HG03039 (cell line): ENCODE data around the gene TMC1.
A peak's percentile ranks its signal among the peaks of the same experiment; 100 is the strongest.
"Not testable (repeated sequence)": the region's sequence is repeated elsewhere in the genome, so short reads cannot be mapped to it uniquely, and the experiment has no call there.

Source experiments
- ATAC-seq: cut with Tn5 transposase; IDR thresholded peaks from one replicate; pipeline ENCODE4 v1.9.1; 2021; ENCODE audit warnings: mild to moderate bottlenecking, moderate library complexity; ENCODE audit not compliant: unreplicated experiment

TMC1 gene

DNA sequence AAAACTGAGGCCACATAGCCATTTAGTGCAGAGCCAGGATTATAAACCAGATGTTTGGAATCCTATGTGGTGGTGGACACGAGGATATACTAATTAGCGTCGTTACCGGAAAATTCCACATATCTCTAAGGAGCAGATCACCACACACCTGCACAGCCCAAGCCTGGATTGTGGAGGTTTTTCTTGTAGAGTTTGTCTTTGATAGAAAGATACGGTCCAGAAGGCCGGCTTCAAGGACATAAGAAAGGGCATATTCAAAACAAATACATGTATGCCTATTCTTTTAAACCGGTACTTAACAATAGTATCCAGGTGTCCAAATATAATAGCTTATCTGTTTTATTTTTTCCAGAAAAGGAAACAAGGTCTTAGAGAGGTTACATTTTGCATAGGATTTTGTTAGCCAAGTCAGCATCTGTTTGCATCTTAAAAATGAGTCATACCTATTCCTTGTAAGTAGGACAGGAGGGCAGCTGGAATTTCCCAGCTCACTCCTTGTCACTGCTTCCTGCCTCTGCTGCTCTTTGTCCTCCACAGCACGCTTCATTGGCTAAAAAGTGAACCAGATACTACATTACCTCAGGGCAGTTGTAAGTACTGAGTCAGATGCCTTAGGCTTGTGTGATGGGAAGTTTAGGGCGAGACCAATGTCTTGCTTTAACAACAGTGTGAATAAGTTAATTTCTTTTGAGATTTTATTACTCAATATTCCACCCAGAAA lies 3.6 kb downstream of the TMC1 start:
- ATAC-seq: peak; percentile 53

GRCh38 chr9:72526901-72527800 lies 5.7 kb downstream of the TMC1 start:
- ATAC-seq: peak; percentile 76

- ATAC-seq: no peak
These were observed 6.4 kb downstream of the TMC1 start for GRCh38 chr9:72527801-72528195.

- no peak for ATAC-seq
These were observed 8.1 kb downstream of the TMC1 start for GRCh38 chr9:72529531-72529930.

- no peak for ATAC-seq
These were observed 11.9 kb downstream of the TMC1 start for GRCh38 chr9:72533322-72533721.

- no peak for ATAC-seq
These were observed 13.5 kb downstream of the TMC1 start for GRCh38 chr9:72534931-72535330.

DNA sequence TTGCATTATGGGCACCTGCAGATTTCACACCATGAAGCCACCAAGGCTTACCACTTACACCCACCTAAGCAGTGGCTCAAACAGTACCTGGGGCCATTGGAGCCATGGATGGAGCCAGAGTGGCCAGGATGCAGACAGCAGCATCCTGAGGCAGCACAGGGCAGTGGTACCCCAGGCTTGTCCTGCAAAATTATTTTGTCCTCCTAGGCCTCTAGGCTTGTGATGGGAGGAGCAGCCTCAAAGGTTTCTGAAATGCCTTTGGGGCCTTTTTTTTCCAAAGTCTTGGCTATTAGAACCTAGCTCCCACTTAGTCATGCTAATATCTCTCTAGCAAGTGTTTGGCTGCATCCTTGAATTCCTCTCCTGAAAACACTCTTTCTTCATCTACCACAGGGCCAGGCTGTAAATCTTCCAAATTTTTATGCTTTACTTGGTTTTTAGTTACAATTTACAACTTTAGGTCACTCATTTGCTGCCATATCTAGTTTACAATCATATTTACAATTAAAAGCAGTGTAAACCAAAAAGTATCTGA lies 15.7 kb downstream of the TMC1 start:
- no peak for ATAC-seq

DNA sequence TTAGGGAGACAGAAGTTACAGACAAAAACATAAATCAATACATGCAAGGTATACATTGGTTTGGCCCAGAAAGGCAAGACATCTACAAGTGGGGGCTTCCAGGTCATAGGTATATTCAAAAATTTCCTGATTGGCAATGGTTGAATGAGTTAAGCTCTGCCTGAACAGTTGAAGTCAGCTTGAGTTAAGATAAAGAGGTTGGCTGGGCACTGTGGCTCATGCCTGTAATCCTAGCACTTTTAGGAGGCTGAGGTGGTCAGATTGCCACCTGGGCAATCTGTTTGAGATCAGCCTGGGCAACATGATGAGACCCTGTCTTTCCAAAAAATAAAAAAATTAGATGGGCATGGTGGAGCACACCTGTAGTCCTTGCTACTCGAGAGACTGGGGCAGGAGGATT lies 16.3 kb downstream of the TMC1 start:
- no peak for ATAC-seq

DNA sequence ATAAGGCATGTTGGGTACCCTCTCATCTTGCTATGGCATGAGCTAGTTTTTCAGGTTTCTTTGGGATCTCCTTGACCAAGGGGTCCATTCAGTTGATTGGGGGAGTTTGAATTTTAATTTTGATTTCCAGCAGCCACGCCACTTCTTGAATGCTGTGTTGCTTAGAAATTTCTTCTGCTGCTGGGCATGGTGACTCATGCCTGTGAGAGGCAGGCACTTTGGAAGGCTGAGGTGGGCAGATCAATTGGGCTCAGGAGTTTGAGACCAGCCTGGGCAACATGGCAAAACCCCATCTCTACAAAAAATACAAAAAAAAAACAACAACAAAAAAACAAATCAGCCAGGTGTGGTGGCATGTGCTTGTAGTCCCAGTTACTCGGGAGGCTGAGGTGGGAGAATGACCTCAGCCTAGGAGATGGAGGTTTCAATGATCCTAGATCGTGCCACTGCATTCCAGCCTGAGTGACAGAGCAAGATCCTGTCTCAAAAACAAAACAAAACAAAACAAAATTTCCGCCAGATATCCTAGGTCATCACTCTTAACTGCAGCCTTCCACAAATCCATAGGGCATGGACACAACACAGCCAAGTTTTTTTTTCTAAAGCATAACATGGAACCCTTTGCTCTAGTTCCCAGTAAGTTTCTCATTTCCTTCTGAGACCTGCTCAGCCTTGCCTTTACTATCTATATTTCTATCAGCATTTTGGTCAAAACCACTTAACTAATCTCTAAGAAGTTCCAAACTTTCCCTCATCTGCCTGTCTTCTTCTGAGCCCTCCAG lies 17.7 kb downstream of the TMC1 start:
- no peak for ATAC-seq

GRCh38 chr9:72539824-72540347 lies 18.5 kb downstream of the TMC1 start:
- no peak for ATAC-seq

DNA sequence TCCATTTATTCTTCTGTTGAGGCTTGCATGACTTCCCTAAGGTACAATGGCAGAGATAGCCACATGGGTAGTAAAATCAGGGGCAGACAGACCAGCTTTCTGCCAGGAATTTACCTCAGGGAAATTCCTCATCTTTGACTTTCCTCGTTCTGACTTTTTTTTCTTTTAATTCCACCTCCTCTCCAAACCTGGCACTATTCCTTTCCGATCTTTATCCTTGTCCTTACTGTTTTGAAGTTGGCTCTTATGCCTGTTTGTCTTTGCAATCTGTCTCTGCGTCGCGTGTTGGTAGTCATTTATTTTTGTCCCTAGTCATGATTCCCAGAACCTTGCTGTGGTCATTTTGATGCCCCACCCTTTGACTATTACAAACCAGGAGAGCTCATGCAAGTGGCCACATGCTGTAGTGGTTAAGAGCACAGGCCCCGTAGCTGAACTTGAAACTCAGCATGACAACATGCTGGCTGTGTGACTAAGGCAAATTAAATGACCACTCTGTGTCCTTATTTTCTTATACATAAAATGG lies 19.0 kb downstream of the TMC1 start:
- no peak for ATAC-seq

DNA sequence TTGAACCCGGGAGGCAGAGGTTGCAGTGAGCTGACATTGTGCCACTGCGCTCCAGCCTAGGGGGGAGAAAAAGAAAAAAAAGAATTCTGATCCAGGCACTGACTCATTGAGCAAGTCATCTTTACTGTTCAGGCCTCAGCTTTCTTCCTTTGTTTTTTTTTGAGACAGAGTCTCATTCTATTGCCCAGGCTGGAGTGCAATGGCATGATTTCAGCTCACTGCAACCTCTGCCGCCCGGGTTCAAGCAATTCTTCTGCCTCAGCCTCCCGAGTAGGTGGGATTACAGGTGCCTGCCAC lies 21.1 kb downstream of the TMC1 start:
- not testable (repeated sequence) for ATAC-seq

- no peak for ATAC-seq
These were observed 21.5 kb downstream of the TMC1 start for GRCh38 chr9:72542917-72543316.

DNA sequence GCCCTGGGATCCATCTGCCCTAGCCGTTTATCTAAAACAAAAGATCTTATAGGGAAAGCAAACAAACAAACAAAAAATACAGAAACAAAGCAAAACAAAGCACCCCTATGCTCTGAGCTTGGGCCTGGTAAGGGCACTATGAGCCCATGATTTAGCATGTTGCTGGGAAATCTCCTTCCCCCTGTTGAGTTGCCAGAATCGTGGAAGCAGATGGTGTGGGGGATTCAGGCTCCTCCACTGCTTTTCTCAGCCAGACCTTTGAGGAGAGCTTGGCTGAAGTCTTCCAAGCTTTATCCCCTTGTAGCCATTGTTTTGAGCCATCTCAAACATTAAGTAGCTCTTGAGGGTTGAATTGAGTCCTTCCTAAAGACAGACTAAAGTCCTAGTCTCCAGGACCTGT lies 29.9 kb downstream of the TMC1 start:
- no peak for ATAC-seq

- no peak for ATAC-seq
These were observed 30.9 kb downstream of the TMC1 start for GRCh38 chr9:72552356-72552755.

GRCh38 chr9:72554221-72554641 lies 32.8 kb downstream of the TMC1 start:
- ATAC-seq: no peak

DNA sequence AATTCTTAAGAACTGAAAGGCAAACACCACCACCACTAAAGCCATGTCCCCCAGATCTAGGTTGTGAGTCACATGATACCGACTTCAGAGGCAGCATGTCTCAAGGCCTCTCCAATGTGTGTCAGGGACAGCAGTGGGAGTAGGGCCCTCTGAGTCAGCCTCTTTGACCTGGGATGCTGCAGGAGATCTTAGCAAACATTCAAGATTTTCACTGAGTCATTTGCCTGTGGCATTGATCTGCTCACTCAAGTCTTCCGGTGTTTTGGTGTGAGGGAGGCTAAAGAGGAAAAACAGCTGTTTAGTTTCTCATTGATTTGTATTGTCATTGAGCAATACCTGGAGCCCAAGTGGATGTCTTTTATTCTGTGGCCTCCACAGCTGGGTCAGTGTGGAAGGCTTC lies 36.1 kb downstream of the TMC1 start:
- ATAC-seq: no peak

DNA sequence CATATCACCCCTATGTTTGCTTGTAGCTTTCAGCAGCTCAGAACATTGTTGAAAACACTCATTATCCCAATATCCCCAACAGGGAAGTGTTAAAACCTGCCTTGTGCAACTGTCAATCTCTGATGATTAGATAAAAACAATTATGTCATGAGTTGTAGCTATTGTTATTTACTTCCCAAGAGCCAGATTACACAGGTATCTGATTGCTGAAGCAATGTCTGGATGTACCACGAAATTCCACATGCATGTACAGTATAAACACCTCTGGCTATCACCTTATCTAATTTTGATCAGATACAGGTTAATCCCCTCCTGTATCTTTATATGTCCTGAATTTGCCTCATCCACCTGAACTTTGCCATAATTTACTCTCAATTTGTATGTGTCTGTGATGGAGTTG lies 38.7 kb downstream of the TMC1 start:
- ATAC-seq: no peak

DNA sequence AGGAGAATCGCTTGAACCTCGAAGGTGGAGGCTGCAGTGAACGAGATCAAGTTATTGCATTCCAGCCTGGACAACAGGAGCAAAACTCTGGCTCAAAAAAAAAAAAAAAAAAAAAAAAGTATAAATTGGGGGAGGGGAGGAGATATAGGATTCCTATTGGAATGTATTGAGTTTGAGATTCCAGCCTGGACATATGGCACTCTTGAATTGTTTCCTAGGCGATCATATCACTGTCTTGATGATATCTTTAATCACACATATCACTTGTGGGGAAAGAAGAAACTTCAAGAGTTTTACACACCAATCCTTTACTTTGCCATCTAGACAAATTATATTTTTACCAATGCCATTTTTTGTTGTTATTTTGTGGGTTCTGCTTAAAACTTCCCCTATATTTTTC lies 42.4 kb downstream of the TMC1 start:
- ATAC-seq: no peak

DNA sequence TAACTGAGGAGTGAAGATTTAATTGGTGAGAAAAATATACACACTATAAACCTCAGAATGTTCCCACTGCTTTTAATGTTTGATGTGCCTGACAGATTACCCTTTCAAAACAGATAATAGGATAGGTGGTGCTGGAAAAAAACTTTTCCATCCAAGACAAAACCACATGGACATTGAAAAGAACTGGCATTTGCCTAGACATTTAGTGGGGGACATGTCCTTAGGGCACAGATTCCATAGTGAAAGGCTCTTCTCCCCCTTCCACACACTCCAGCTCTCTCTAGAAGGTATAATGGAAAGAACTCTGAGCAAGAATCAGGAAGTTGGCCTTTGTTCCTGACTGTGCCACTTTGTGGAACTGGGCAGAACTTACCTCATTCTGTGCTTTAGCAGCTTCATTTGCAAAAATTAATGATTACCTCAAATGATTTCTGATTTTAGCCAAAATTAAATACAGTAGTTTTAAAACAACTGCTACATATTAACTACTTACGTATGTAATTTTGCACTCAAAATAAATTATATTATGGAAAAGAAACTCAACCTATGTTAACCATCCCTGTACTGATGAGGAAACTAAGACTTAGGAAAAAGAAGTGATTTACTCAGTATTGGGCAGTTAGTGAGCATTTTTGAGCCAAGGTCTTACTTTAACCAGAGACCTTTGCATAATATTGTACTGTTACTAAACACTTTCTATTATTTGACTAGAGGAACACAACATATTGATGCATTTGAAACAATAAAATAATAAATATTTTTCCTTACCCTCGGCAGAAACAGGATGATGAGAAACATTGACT lies 43.3 kb downstream of the TMC1 start:
- no peak for ATAC-seq
